Spleen (tissue), 7 donors: ENCODE measurements around the gene ZBTB17.

Experiments
- POLR2A ChIP-seq, 3 donors: fragments of 450-650 bp; IDR thresholded peaks; one replicate each; pipeline ENCODE4 v1.5.1; 2017; ENCODE audit warnings: antibody characterized with exemption in 3 of 3, mild to moderate bottlenecking in 1 of 3
- TF ChIP-seq, protein P1 (sequence below), 11 experiments: fragments of 200-600 bp in 7 of 11; fragments of 450-650 bp in 4 of 11; sonication (generic) in 4 of 11; IDR thresholded peaks in 8 of 11; conservative IDR thresholded peaks in 3 of 11; 1 replicate in 7 of 11; 2 replicates in 4 of 11; pipeline versions ENCODE4 v1.4.0 to v1.8.0; 2016 to 2021; ENCODE audit warnings: antibody characterized with exemption in 11 of 11, inconsistent platforms in 4 of 11, mild to moderate bottlenecking in 1 of 11
- donor health status: DM: no; HTN: no; CAD: no; lungs with moderate emphysema.
- donor health status: DM: no; HTN: no; CAD: no.
- donor health status: DM: no; HTN: no; CAD: no.

DNA sequence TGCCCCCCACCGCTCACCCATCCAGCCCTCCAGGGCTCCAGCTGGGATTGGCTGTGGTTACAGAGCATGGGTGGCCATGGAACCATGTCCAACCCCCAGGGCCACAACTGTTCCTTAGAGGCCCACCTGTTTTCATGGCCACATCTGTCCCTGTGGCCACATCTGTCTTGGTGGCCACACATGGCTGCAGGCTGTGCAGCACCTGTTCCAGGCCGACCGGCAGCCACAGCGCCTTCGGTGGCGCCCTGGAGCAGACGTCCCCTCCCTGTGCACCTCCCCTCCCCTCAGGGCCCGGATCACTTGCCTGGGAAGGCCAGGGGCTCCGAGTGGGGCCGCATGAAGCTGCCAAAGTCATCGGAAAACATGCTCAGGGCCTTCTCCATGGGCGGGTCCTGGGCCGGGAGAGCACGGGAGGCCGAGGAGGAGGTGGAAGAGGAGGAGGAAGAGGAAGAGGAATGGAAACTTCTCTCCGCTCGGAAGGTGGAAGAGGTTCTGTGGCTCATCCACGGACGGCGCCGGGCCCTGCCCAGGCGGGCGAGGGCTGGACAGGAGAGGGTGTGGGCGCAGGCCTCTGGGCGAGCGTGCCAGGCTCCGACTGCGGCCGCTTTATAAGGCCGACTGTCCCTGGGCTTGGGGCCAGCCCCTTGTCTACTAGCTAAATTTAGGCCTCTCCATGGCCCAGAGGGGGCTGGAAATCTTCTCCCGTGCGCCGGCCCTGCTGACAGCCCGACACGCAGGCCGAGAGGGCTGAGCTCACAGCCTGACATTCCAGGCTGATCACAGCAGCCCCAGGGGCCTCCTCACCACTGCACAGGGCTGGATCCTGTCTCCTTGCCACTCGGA lies 41.8 kb upstream of the ZBTB17 start, which contains the start of gene HSPB7:
- TF ChIP-seq, protein P1, sequence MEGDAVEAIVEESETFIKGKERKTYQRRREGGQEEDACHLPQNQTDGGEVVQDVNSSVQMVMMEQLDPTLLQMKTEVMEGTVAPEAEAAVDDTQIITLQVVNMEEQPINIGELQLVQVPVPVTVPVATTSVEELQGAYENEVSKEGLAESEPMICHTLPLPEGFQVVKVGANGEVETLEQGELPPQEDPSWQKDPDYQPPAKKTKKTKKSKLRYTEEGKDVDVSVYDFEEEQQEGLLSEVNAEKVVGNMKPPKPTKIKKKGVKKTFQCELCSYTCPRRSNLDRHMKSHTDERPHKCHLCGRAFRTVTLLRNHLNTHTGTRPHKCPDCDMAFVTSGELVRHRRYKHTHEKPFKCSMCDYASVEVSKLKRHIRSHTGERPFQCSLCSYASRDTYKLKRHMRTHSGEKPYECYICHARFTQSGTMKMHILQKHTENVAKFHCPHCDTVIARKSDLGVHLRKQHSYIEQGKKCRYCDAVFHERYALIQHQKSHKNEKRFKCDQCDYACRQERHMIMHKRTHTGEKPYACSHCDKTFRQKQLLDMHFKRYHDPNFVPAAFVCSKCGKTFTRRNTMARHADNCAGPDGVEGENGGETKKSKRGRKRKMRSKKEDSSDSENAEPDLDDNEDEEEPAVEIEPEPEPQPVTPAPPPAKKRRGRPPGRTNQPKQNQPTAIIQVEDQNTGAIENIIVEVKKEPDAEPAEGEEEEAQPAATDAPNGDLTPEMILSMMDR (IDR thresholded peaks at IDR 0.05 in 8 of 11, conservative IDR thresholded peaks at IDR 0.05 in 3 of 11), result no peak
- no peak for TF ChIP-seq POLR2A (IDR thresholded peaks at IDR 0.05)
